Measurements from ENCODE around the gene SPATA21. TPM values are rescaled to one million over a fixed set of nuclear protein-coding genes. Genes with fewer than 3 reads are reported as not detected.

SPATA21 gene
- total RNA-seq, 2 experiments from 2014 or later, result not detected

DNA sequence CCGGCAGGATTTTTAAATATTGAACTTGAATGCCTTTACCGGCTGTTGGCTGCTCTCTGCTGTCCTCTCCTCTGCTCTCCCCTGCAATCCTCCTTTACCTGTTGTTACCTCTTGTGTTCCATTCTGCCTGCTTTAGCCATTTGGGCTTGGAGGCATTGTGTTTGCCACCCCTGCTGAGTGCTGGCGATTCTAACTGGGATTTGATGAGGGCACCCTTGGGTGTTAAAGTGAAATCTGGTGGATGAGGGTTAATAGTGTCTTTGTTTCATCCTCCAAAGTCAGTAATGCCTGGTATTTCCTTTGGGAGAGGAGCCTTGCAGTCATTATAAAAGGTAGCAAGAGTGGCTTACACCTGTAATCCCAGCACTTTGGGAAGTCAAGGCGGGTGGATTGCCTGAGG, 60.3 kb downstream of the SPATA21 start:
- TF ChIP-seq CTCF (IDR thresholded peaks at IDR 0.05), result no peak
- Mint-ChIP-seq H3K4me3 (no peak overlapping the region), H3K4me1 (ENCODE audit: low read depth) (peaks cover 63% of the 10 kb centered on the region), H3K27me3 (no peaks in the 10 kb centered on the region), H3K36me3 (ENCODE audit: low read depth) (peaks cover 30% of the 10 kb centered on the region), H3K9me3 (no peaks in the 10 kb centered on the region), H3K27ac (peak overlapping the region; percentile 20)
- CTCF ChIA-PET, result no interaction called here
- no peak for DNase-seq
- POLR2A ChIA-PET, result interaction anchor here (2.1 kb wide), 1 partner anchor 9 kb away, joined by 8 read pairs; the partner anchor contains the start of gene SZRD1
- ATAC-seq, result no peak
- intact Hi-C loops (cut with micrococcal nuclease), result no loop called here

GRCh38 chr1:16375521-16376340, 61.5 kb downstream of the SPATA21 start:
- Mint-ChIP-seq H3K4me1 (ENCODE audit: low read depth) (peaks cover 70% of the 10 kb centered on the region), H3K9me3 (no peaks in the 10 kb centered on the region), H3K36me3 (ENCODE audit: low read depth) (peaks cover 36% of the 10 kb centered on the region), H3K27me3 (no peaks in the 10 kb centered on the region), H3K27ac (peak overlapping the region; percentile 75), H3K4me3 (no peak overlapping the region)
- ATAC-seq, result no peak
- no peak for TF ChIP-seq CTCF (IDR thresholded peaks at IDR 0.05)
- intact Hi-C loops (cut with micrococcal nuclease), result no loop called here
- ChIA-PET CTCF (interaction anchor here (2.3 to 2.5 kb wide), 2 partner anchors 12 to 65 kb away, joined by 8 to 11 read pairs; partner anchors contain the start of gene NECAP2), POLR2A (interaction anchor here (0.6 to 3.4 kb wide), 5 partner anchors 8 to 68 kb away, joined by 3 to 14 read pairs (median 3); partner anchors contain the start of genes NECAP2 and SZRD1)
- no peak for DNase-seq

DNA sequence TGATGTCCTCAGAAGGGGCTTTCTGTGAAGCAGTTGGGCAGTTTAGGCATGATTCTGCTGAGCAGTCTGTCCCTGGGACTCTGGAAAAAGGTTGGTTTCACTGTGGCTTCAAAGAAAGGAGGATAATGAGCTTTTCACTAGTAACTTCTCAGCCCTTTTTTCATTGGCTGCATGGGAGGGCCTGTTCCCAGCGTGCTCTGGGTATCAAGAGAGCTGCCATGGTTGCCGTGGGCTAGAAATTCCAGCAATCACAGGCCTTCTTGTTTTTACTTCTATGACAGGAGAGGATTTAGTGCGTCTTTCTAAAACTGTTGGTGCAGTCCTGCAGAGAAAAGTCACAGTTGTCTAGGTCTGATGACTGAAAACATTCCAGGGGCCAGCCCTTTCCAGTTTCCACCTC, 63.0 kb downstream of the SPATA21 start:
- no peak overlapping the region for H3K4me3 Mint-ChIP-seq

GRCh38 chr1:16372535-16373285, 64.5 kb downstream of the SPATA21 start:
- Mint-ChIP-seq H3K27me3 (no peaks in the 10 kb centered on the region), H3K4me3 (peak overlapping the region; percentile 60), H3K9me3 (no peaks in the 10 kb centered on the region), H3K36me3 (ENCODE audit: low read depth) (peaks cover 49% of the 10 kb centered on the region), H3K4me1 (ENCODE audit: low read depth) (peaks cover 73% of the 10 kb centered on the region), H3K27ac (peak overlapping the region; percentile 89)
- no peak for ATAC-seq
- ChIA-PET CTCF (interaction anchor here (0.8 to 1.4 kb wide), 3 partner anchors 10 to 295 kb away, joined by 3 read pairs; no protein-coding TSS in a partner anchor), POLR2A (interaction anchor here (0.5 to 3.4 kb wide), 5 partner anchors 14 to 139 kb away, joined by 3 to 14 read pairs (median 4); no protein-coding TSS in a partner anchor)
- TF ChIP-seq CTCF (IDR thresholded peaks at IDR 0.05), result no peak
- intact Hi-C loops (cut with micrococcal nuclease), result no loop called here
- DNase-seq, result no peak

More for the DNA sequence above, 63.0 kb downstream of the SPATA21 start:
- ATAC-seq (no peak), DNase-seq (no peak)
- Mint-ChIP-seq H3K4me1 (ENCODE audit: low read depth) (peaks cover 74% of the 10 kb centered on the region), H3K36me3 (ENCODE audit: low read depth) (peaks cover 35% of the 10 kb centered on the region), H3K27ac (peak overlapping the region; percentile 83), H3K27me3 (no peaks in the 10 kb centered on the region), H3K9me3 (no peaks in the 10 kb centered on the region)
- POLR2A ChIA-PET, result interaction anchor here (1.0 to 3.4 kb wide), 2 partner anchors 12 to 27 kb away, joined by 3 to 14 read pairs; no protein-coding TSS in a partner anchor
- CTCF ChIA-PET, result interaction anchor here (2.5 kb wide), 1 partner anchor 11 kb away, joined by 8 read pairs; no protein-coding TSS in a partner anchor
- intact Hi-C loops (cut with micrococcal nuclease), result no loop called here
- TF ChIP-seq CTCF (IDR thresholded peaks at IDR 0.05), result no peak
